ENCODE measurements around the gene CPA4. TPM values are rescaled to one million over a fixed set of nuclear protein-coding genes. Genes with fewer than 3 reads are reported as not detected.

The CPA4 gene
- total and polyA plus RNA-seq, 2 of the 13 experiments (the other 11 are each of a cell fraction or from before 2014, with no cell fraction given) = 0.20 to 0.22 TPM

DNA sequence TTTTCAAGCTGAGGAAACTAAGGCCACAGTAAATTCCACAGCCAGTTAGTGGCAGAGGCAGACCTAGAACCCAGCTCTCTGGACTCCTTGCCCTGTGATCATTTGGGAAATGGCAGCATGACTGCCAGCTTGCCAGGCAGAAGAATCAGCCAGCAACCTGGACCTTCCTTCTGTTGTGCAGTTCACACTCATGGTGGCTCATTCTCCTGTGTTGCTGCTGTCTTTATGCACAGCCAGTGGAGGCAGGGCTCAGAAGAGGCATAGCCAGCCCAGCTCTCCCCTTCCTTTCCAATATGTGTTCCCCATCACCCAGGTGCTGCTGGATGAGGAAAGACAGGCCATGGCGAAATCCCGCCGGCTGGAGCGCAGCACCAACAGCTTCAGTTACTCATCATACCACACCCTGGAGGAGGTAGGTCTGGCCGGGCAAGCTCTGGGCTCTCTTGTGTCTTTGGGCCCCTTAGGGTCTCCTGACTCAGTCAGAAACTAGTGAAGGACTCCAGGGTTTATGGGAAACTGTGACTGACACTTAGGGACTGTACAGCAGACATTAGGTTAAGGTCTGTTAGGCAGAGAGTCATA, 66.4 kb downstream of the CPA4 start:
- FAIRE-seq = no peak
- 52% methylated on average over 5 of the region's 5 CpGs for WGBS (ENCODE audit: low lambda C conversion rate)
- intact Hi-C loops (cut with micrococcal nuclease; ENCODE audit: unreplicated experiment) = no loop called here
- peaks cover 31% of the 10 kb centered on the region for H3K4me1 ChIP-seq (ENCODE audit: insufficient read depth, low read length)
- no peak for DNase-seq (ENCODE audit: low spot score)
- H3K36me3 ChIP-seq (replicated peaks in 1 of 2; ENCODE audit: control insufficient read depth in 1 of 2, insufficient read depth in 2 of 2, low read length in 2 of 2) = no peaks in the 10 kb centered on the region
- no TSS peak for BruUV-seq (replicated peaks)
- ChIA-PET POLR2A (no interaction called here), CTCF (ENCODE audit: low intra/inter-chr PET ratio, low total read pairs) (no interaction called here)
- H3K9ac ChIP-seq (ENCODE audit: insufficient read depth, low read depth, low read length) = no peak overlapping the region
- TF ChIP-seq CSRNP2 (CRISPR knock-in tag; conservative IDR thresholded peaks at IDR 0.05; ENCODE audit: low read depth) (no peak), MEIS1 (CRISPR knock-in tag; IDR thresholded peaks at IDR 0.05; ENCODE audit: borderline replicate concordance) (no peak), TAF15 (IDR thresholded peaks at IDR 0.05; ENCODE audit: low read depth, low read length, poor library complexity, severe bottlenecking) (no peak), CHD2 (IDR thresholded peaks at IDR 0.05; ENCODE audit: low read depth, low read length) (no peak), NFIC (IDR thresholded peaks at IDR 0.05; ENCODE audit: low read length) (no peak), ZNF335 (CRISPR knock-in tag; IDR thresholded peaks at IDR 0.05) (no peak)
- TF ChIP-seq, protein P1, sequence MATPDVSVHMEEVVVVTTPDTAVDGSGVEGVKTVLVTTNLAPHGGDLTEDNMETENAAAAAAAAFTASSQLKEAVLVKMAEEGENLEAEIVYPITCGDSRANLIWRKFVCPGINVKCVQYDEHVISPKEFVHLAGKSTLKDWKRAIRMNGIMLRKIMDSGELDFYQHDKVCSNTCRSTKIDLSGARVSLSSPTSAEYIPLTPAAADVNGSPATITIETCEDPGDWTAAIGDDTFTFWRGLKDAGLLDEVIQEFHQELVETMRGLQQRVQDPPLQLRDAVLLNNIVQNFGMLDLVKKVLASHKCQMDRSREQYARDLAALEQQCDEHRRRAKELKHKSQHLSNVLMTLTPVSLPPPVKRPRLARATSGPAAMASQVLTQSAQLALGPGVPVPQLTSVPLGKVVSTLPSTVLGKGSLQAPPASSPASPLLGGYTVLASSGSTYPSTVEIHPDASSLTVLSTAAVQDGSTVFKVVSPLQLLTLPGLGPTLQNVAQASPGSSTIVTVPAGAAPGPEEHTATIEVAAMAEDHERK (CRISPR knock-in tag; IDR thresholded peaks at IDR 0.05; ENCODE audit: low read depth) = no peak
- H3K79me2 ChIP-seq (ENCODE audit: insufficient read depth, low read length) = no peaks in the 10 kb centered on the region
- no peak overlapping the region for H3K4me2 ChIP-seq (ENCODE audit: low read depth, low read length)
- no peaks in the 10 kb centered on the region; the same call in 1 of the 2 replicates for H3K9me3 ChIP-seq (ENCODE audit: low read length)
- no peaks in the 10 kb centered on the region for H4K20me1 ChIP-seq (ENCODE audit: insufficient read depth, low read length)
- H2AFZ ChIP-seq (ENCODE audit: low read length) = no peak overlapping the region
- in situ Hi-C loops (cut with HindIII; ENCODE audit: extremely low pct_ligation_motif_present, low pct_unique_long_range_greater_than_20kb) = no loop called here
- ATAC-seq = no peak
- no peak overlapping the region for H3K27ac ChIP-seq (ENCODE audit: extremely low read length, insufficient read depth, low read length)
- peaks cover 1 to 17% of the 10 kb centered on the region in 2 experiments; a peak in 4 of 5 replicates for H3K27me3 ChIP-seq (ENCODE audit: control insufficient read depth in 1 of 2, insufficient read depth in 2 of 2, low read length in 2 of 2)
- H3K4me3 ChIP-seq (replicated peaks in 1 of 3; ENCODE audit: insufficient read depth in 1 of 3, low read depth in 2 of 3, low read length in 3 of 3) = no peak overlapping the region
